IMR-90 (cell line): ENCODE data around the gene SOX6. TPM values are rescaled to one million over a fixed set of nuclear protein-coding genes. Genes with fewer than 3 reads are reported as not detected.

Experiments used
- ATAC-seq: fragments of 200-7000 bp; cut with Tn5 transposase; 2 replicates; pipeline ENCODE4 v1.9.1; 2020; ENCODE audit warnings: low read depth, mild to moderate bottlenecking, moderate library complexity
- BruUV-seq: library from RNA; stranded (reverse); fragments of 400-500 nt; replicated peaks from 2 replicates; lab custom pipeline; 2021; lab: Mats Ljungman, UMichigan
- CTCF ChIA-PET: fragments of 300-600 bp; formaldehyde crosslinking; extraction: SDS; loops from one replicate; lab custom pipeline; 2021; ENCODE audit warnings: antibody characterized with exemption; lab: Yijun Ruan, JAX
- POLR2A ChIA-PET: fragments of 300-600 bp; sonication (Branson Sonifier 250); formaldehyde crosslinking; loops from one replicate; lab custom pipeline; 2022; ENCODE audit warnings: antibody characterized with exemption; ENCODE audit not compliant: unreplicated experiment; lab: Charles Lee
- DNase-seq: peaks from one replicate; pipeline ENCODE4 v3.0.0; 2013
- H2AFZ ChIP-seq: replicated peaks from 2 replicates; pipeline ENCODE3; 2013; ENCODE audit warnings: low read length, mild to moderate bottlenecking; ENCODE audit not compliant: poor library complexity
- H2AK5ac ChIP-seq: 2 replicates; pipeline ENCODE4 v1.6.1; 2013; ENCODE audit warnings: low read depth, low read length, inconsistent platforms
- H2AK9ac ChIP-seq: replicated peaks from 2 replicates; pipeline ENCODE3; 2013; ENCODE audit warnings: mild to moderate bottlenecking, low read depth, low read length, moderate library complexity; ENCODE audit not compliant: poor library complexity
- H2BK120ac ChIP-seq: 2 replicates; pipeline ENCODE4 v1.6.1; 2013; ENCODE audit warnings: low read depth, low read length, inconsistent platforms
- H2BK15ac ChIP-seq: 3 replicates; pipeline ENCODE4 v1.6.1; 2013; ENCODE audit warnings: low read depth, low read length, inconsistent platforms
- H2BK20ac ChIP-seq: 2 replicates; pipeline ENCODE4 v1.6.1; 2013; ENCODE audit warnings: low read depth, mild to moderate bottlenecking, inconsistent platforms, low read length, moderate library complexity
- H2BK5ac ChIP-seq: 2 replicates; pipeline ENCODE4 v1.6.1; 2013; ENCODE audit warnings: mild to moderate bottlenecking, low read depth, low read length, inconsistent platforms; ENCODE audit not compliant: poor library complexity, severe bottlenecking
- H3K14ac ChIP-seq: replicated peaks from 2 replicates; pipeline ENCODE4 v1.6.1; 2013; ENCODE audit warnings: low read depth, low read length, inconsistent platforms
- H3K18ac ChIP-seq: 2 replicates; pipeline ENCODE4 v1.6.1; 2013; ENCODE audit warnings: low read depth, low read length, control low read depth
- H3K23ac ChIP-seq: 2 replicates; pipeline ENCODE4 v1.6.1; 2013; ENCODE audit warnings: low read depth, low read length, inconsistent platforms
- H3K27ac ChIP-seq: 2 replicates; pipeline ENCODE4 v1.5.1; 2013; ENCODE audit warnings: mild to moderate bottlenecking, control low read depth, low read length; ENCODE audit not compliant: insufficient read depth
- H3K27me3 ChIP-seq: 2 replicates; pipeline ENCODE4 v1.6.1; 2013; ENCODE audit warnings: low read length; ENCODE audit not compliant: control insufficient read depth, insufficient read depth
- H3K36me3 ChIP-seq: 2 replicates; pipeline ENCODE4 v1.6.1; 2013; ENCODE audit warnings: low read length, mixed read lengths; ENCODE audit not compliant: control insufficient read depth, insufficient read depth
- H3K4ac ChIP-seq: 2 replicates; pipeline ENCODE4 v1.6.1; 2013; ENCODE audit warnings: low read depth, low read length, inconsistent platforms
- H3K4me1 ChIP-seq: 2 replicates; pipeline ENCODE4 v1.6.1; 2013; ENCODE audit warnings: low read length, mixed read lengths; ENCODE audit not compliant: control insufficient read depth, insufficient read depth
- H3K4me2 ChIP-seq: 2 replicates; pipeline ENCODE4 v1.6.1; 2013; ENCODE audit warnings: low read depth, mild to moderate bottlenecking, control low read depth, low read length, moderate library complexity
- H3K4me3 ChIP-seq: 2 replicates; pipeline ENCODE4 v1.5.1; 2013; ENCODE audit warnings: low read depth, mild to moderate bottlenecking, control low read depth, low read length, moderate library complexity; ENCODE audit not compliant: insufficient read depth
- H3K56ac ChIP-seq: 2 replicates; pipeline ENCODE4 v1.6.1; 2013; ENCODE audit warnings: low read length, inconsistent platforms; ENCODE audit not compliant: insufficient read depth; ENCODE audit errors: extremely low read depth
- H3K79me1 ChIP-seq, 2 experiments: 2 replicates each; pipeline ENCODE4 v1.6.1; 2013; ENCODE audit warnings: low read length in 2 of 2, inconsistent platforms in 1 of 2, low read depth in 1 of 2
- H3K9ac ChIP-seq: 2 replicates; pipeline ENCODE4 v1.6.1; 2013; ENCODE audit warnings: low read depth, low read length, control low read depth
- H3K9me1 ChIP-seq: 2 replicates; pipeline ENCODE4 v1.6.1; 2013; ENCODE audit warnings: low read length, inconsistent platforms; ENCODE audit not compliant: insufficient read depth
- H3K9me3 ChIP-seq: 2 replicates; pipeline ENCODE4 v1.6.1; 2013; ENCODE audit warnings: low read length; ENCODE audit not compliant: control insufficient read depth, insufficient read depth
- H4K20me1 ChIP-seq: 2 replicates; pipeline ENCODE4 v1.6.1; 2013; ENCODE audit warnings: low read length, inconsistent platforms; ENCODE audit not compliant: insufficient read depth
- H4K5ac ChIP-seq: 2 replicates; pipeline ENCODE4 v1.6.1; 2013; ENCODE audit warnings: mild to moderate bottlenecking, low read depth, low read length, control low read depth
- H4K8ac ChIP-seq, 2 experiments: 2 replicates each; pipeline ENCODE4 v1.6.1; 2013; ENCODE audit warnings: low read depth in 2 of 2, low read length in 2 of 2, control low read depth in 1 of 2, inconsistent platforms in 1 of 2
- H4K91ac ChIP-seq: 2 replicates; pipeline ENCODE4 v1.6.1; 2013; ENCODE audit warnings: low read depth, low read length, inconsistent platforms; ENCODE audit not compliant: insufficient read depth
- CTCF ChIP-seq: conservative IDR thresholded peaks from 2 replicates; pipeline ENCODE4 v1.5.1; 2012; ENCODE audit warnings: mild to moderate bottlenecking, low read depth, low read length, improper control_type of control experiment
- FOS ChIP-seq: fragments of 150-350 bp; IDR thresholded peaks from 2 replicates; pipeline ENCODE4 v1.6.1; 2016; ENCODE audit warnings: low read depth, low read length
- RCOR1 ChIP-seq: IDR thresholded peaks from 2 replicates; pipeline ENCODE4 v1.6.1; 2012; ENCODE audit warnings: mild to moderate bottlenecking, low read length, improper control_type of control experiment; ENCODE audit not compliant: insufficient replicate concordance
- RFX5 ChIP-seq: IDR thresholded peaks from 2 replicates; pipeline ENCODE4 v1.8.0; 2012; ENCODE audit warnings: low read depth, mild to moderate bottlenecking, low read length, moderate library complexity
- WGBS, 2 experiments: methylation state at CpG; one replicate each; pipeline versions ENCODE4 v1.1.5 to v1.1.7; 2013; ENCODE audit warnings: missing lambda C conversion rate in 2 of 2; ENCODE audit not compliant: insufficient read length in 1 of 2; ENCODE audit errors: extremely low coverage in 2 of 2; 5-methylcytosine and 5-hydroxymethylcytosine counted together
- dilution Hi-C: fragments of 300-500 bp; cut with HindIII; formaldehyde crosslinking; loops from one replicate; pipeline ENCODE4 v1.14.3; 2018; ENCODE audit warnings: low sequenced_read_pairs; ENCODE audit not compliant: unreplicated experiment
- in situ Hi-C: fragments of 300-500 bp; cut with MboI; formaldehyde crosslinking; loops from 3 replicates; pipeline ENCODE4 v1.14.3; 2019; ENCODE audit warnings: low sequenced_read_pairs, inconsistent platforms, mixed read lengths
- intact Hi-C: fragments of 100-400 bp; cut with micrococcal nuclease; formaldehyde crosslinking; loops from 2 replicates; pipeline ENCODE4 v1.10.0; 2022
- polyA plus RNA-seq, 3 experiments: library from polyadenylated mRNA; depleted of rRNA; stranded (reverse); fragments of >200 nt; gene quantifications; 2 replicates each; pipeline ENCODE4 v1.2.3, GENCODE V29; 2012; ENCODE audit warnings: low replicate concordance in 1 of 3
- total RNA-seq: library from RNA; depleted of rRNA; stranded (reverse); fragments of >200 nt; gene quantifications from 2 replicates; pipeline ENCODE4 v1.2.3, GENCODE V29; 2012

SOX6 gene
- total and polyA plus RNA-seq, 2 of the 4 experiments (the other 2 are of a cell fraction) = 1.7 to 7.7 TPM

GRCh38 chr11:16186680-16187079 is 169.7 kb downstream of the SOX6 start:
- ATAC-seq = no peak
- DNase-seq = no peak
- ChIA-PET CTCF (interaction anchor here (0.7 kb wide), 1 partner anchor 95 kb away, joined by 3 read pairs; no protein-coding TSS in a partner anchor), POLR2A (no interaction called here)
- Histone ChIP-seq H2AK5ac (no peak overlapping the region), H3K4me3 (no peak overlapping the region), H4K91ac (no peak overlapping the region), H2BK5ac (no peak overlapping the region), H3K4me1 (peaks cover 1% of the 10 kb centered on the region; the same call in 1 of the 2 replicates), H3K36me3 (peaks cover 2% of the 10 kb centered on the region; the same call in 1 of the 2 replicates), H3K9me1 (no peaks in the 10 kb centered on the region), H2BK120ac (no peak overlapping the region), H3K79me1 (no peaks in the 10 kb centered on the region), H3K56ac (no peak overlapping the region), H3K27ac (no peak overlapping the region), H2BK20ac (peak overlapping the region; percentile 39; the same call in 1 of the 2 replicates), H3K9me3 (no peaks in the 10 kb centered on the region), H3K4ac (no peak overlapping the region), H3K27me3 (no peaks in the 10 kb centered on the region), H2BK15ac (no peak overlapping the region), H3K14ac (no peak overlapping the region), H3K18ac (no peak overlapping the region), H4K5ac (no peak overlapping the region), H3K4me2 (no peak overlapping the region), H4K8ac (no peak overlapping the region), H4K20me1 (no peaks in the 10 kb centered on the region), H2AK9ac (no peak overlapping the region), H3K23ac (no peak overlapping the region), H2AFZ (no peak overlapping the region), H3K9ac (no peak overlapping the region)
- no TSS peak for BruUV-seq
- in situ Hi-C loops = no loop called here
- dilution Hi-C loops = no loop called here
- no peak for TF ChIP-seq FOS
- no peak for TF ChIP-seq RFX5
- no peak for TF ChIP-seq CTCF
- TF ChIP-seq RCOR1 = no peak
- 100% methylated on average over 7 of the region's 8 CpGs; no CpG with 5 or more reads in 1 of the 2 experiments for WGBS, 2 experiments
- intact Hi-C loops = no loop called here
